PFSK-1 (cell line): ENCODE measurements around the gene BAIAP2L1.

Source experiments
- FOXP2 ChIP-seq: optimal IDR thresholded peaks from 2 replicates; pipeline ENCODE3; 2011; ENCODE audit warnings: borderline replicate concordance, control low read depth, inconsistent platforms; ENCODE audit not compliant: insufficient read depth; ENCODE audit errors: extremely low read length, extremely low read depth
- POLR2AphosphoS5 ChIP-seq: IDR thresholded peaks from 2 replicates; pipeline ENCODE4 v1.6.1; 2012; ENCODE audit warnings: low read depth, mild to moderate bottlenecking, control low read depth, low read length, moderate library complexity
- REST ChIP-seq, 2 experiments: IDR thresholded peaks; 2 replicates each; pipeline versions ENCODE4 v1.6.1 to v1.8.0; 2011 to 2012; ENCODE audit warnings: low read depth in 2 of 2, low read length in 2 of 2, control low read depth in 1 of 2, inconsistent platforms in 1 of 2, mild to moderate bottlenecking in 1 of 2, moderate library complexity in 1 of 2; ENCODE audit not compliant: insufficient read depth in 1 of 2
- SIN3A ChIP-seq: IDR thresholded peaks from 2 replicates; pipeline ENCODE4 v1.6.1; 2012; ENCODE audit warnings: mild to moderate bottlenecking, low read length, moderate library complexity, borderline replicate concordance; ENCODE audit not compliant: insufficient read depth
- TAF1 ChIP-seq: IDR thresholded peaks from 2 replicates; pipeline ENCODE4 v1.6.1; 2012; ENCODE audit warnings: low read length, control low read depth, borderline replicate concordance; ENCODE audit not compliant: insufficient read depth

The BAIAP2L1 gene

DNA sequence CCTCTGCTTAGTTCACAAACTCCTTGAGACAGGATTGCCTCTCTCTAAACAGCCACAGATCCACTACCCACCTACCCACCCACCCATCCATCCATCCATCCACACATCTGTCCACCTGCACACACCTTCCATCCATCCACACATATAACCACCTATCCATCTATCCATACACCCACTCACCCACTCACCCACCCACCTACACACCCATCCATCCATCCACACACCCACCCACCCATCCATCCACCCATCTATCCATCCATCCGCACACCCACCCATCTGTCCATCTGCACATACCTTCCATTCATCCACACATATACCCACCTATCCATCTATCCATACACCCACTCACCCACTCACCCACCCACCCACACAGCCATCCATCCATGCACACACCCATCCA lies 158.5 kb downstream of the BAIAP2L1 start:
- TF ChIP-seq REST (IDR thresholded peaks at IDR 0.05; ENCODE audit: insufficient read depth in 1 of 2, low read depth in 2 of 2, low read length in 2 of 2), result no peak

- TF ChIP-seq REST (IDR thresholded peaks at IDR 0.05; ENCODE audit: insufficient read depth in 1 of 2, low read depth in 2 of 2, low read length in 2 of 2) (no peak), SIN3A (no peak), POLR2AphosphoS5 (no peak), FOXP2 (no peak), TAF1 (no peak)
Measured at GRCh38 chr7:98241674-98242241, 159.1 kb downstream of the BAIAP2L1 start.
